ENCODE measurements around the gene PGM2.

Gene PGM2

DNA sequence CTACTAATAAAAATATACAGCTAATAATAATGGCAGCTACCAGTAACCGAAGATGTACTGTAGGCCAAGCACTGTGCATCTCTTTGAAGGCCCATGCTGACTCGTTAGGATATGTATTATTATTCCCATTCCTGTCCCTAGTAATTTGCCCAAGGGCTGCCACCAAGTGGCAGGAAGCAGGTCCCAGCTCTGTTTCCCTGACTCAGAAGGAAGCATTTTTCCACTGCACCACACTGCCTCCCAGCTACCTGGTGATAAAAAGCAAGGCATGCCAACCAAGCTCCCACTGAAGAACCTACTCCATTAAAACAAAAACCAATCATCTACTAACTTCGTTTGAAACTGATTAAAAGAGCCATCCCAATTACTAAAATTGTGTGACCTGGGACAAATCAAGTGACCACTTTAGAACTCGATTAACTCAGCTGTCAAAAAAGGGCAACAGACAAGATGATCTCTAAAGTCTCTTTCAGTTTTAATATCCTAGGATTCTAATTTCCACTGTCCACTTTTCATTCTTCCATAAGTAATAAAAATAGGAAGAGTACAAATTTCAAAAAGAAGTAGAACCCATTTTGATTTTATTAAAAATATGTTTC lies 24.3 kb upstream of the PGM2 start:
- DNase-seq (ENCODE audit: low read depth) = peak; percentile 58
- no peak overlapping the region for H3K4me3 ChIP-seq (replicated peaks; ENCODE audit: low read depth, low read length)
- TF ChIP-seq, protein P1, sequence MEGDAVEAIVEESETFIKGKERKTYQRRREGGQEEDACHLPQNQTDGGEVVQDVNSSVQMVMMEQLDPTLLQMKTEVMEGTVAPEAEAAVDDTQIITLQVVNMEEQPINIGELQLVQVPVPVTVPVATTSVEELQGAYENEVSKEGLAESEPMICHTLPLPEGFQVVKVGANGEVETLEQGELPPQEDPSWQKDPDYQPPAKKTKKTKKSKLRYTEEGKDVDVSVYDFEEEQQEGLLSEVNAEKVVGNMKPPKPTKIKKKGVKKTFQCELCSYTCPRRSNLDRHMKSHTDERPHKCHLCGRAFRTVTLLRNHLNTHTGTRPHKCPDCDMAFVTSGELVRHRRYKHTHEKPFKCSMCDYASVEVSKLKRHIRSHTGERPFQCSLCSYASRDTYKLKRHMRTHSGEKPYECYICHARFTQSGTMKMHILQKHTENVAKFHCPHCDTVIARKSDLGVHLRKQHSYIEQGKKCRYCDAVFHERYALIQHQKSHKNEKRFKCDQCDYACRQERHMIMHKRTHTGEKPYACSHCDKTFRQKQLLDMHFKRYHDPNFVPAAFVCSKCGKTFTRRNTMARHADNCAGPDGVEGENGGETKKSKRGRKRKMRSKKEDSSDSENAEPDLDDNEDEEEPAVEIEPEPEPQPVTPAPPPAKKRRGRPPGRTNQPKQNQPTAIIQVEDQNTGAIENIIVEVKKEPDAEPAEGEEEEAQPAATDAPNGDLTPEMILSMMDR (IDR thresholded peaks at IDR 0.05; ENCODE audit: low read length, missing control alignments) = peak; percentile 53

DNA sequence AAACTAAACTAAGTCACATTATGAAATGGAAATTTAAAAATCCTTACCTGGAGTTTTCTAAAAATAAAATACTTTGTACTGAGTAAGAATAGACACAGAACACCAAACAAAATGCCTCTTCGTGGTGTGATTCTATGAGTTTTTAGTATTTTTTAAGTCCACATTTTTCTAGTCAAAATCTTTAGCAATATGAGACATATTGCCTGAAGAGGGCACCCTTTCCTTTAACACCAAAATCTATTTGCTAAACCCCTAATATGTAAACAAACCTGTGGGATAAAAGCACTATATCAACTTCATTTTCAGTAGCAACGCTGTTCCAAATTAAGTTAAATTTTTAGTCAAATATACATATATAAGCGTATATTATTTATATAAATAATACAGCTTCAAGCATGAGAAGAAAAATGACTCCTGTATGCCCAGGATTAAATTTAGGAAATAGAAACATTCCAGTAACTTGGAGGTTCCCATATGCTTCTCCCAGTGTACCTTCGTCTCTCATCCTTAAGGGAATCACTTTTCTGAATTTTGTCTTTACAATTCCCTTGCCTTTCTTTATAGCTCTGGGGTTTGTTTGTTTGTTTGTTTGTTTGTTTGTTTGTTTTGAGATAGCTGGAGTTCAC lies 23.0 kb upstream of the PGM2 start:
- H3K4me3 ChIP-seq (replicated peaks; ENCODE audit: low read depth, low read length) = no peak overlapping the region
- peak; percentile 85 for DNase-seq (ENCODE audit: low read depth)
- TF ChIP-seq, protein P1 (IDR thresholded peaks at IDR 0.05; ENCODE audit: low read length, missing control alignments) = peak; percentile 49

DNA sequence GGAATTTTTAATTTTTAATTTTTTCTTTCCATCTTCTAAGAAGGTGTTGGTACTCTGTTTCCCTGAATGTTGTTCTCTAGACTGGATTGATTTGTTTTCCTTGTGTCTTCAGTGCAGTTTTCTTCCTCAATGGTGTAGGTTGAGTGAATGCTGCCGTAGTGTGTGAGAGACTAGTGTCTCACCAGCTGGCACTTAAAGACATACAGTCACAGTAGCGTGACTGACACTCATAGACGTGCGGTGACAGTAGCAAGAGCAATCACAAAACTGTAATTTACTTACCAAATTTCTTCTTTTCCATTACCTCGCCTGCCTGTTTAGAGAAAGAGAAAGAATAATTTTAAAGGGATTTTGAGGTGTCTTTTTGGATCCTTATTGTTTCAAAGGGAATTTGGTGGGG lies 21.4 kb upstream of the PGM2 start:
- TF ChIP-seq, protein P1 (IDR thresholded peaks at IDR 0.05; ENCODE audit: low read length, missing control alignments) = no peak
- no peak for DNase-seq (ENCODE audit: low read depth)
- H3K4me3 ChIP-seq (replicated peaks; ENCODE audit: low read depth, low read length) = no peak overlapping the region

DNA sequence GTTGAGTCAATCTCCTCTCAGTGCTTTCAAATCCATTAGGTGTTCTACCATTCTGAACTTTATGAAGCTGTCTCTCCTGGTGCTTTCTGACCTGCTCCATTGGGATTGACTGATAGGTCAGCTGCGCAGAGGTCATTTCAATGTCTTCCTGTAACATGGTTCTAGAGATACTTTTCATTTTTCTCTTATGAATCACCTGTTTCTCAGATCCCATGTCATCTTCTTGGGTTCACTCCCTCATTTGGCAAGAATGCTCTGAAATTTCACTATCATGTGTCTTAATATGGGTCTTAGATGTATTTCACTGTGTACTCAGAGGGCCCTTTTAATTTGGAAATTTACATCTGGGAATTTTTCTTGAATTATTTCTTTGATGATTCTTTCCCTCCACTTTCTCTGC lies 13.8 kb upstream of the PGM2 start:
- no peak overlapping the region for H3K4me3 ChIP-seq (replicated peaks; ENCODE audit: low read depth, low read length)
- TF ChIP-seq, protein P1 (IDR thresholded peaks at IDR 0.05; ENCODE audit: low read length, missing control alignments) = no peak
- DNase-seq (ENCODE audit: low read depth) = peak; percentile 79

DNA sequence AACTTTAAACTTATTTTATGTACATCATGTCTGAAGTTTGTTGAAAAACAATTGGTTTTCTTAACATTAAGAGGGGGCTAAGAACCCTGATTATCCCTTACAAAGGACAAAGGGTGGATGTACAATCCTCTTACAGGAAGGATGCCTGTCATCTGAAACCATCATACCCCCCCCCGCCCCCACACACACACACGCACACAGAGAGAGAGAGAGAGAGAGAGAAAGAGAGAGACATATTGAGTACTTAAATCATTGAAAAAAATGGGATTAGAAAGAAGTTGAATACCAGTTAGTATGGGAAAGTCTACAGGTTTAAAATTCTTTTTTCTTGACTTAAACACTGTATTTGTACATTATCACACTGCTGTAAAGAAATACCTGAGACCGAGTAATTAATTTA lies 10.9 kb upstream of the PGM2 start:
- TF ChIP-seq, protein P1 (IDR thresholded peaks at IDR 0.05; ENCODE audit: low read length, missing control alignments) = no peak
- no peak for DNase-seq (ENCODE audit: low read depth)
- no peak overlapping the region for H3K4me3 ChIP-seq (replicated peaks; ENCODE audit: low read depth, low read length)

DNA sequence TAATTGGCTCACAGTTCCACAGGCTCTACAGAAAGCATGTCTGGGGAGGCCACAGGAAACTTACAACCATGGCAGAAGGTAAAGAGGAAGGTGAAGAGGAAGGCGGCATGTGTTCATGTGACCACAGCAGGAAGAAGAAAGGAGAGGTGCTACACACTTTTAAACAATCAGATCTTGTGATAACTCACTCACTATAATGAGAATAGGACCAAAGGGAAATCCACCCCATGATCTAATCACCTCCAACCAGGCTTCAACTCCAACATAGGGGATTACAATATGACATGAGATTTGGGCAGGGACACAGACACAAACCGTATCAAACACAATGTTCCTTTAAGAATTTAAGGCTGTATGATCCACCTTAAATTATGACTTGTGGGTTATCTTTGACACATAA lies 10.5 kb upstream of the PGM2 start:
- DNase-seq (ENCODE audit: low read depth) = no peak
- no peak overlapping the region for H3K4me3 ChIP-seq (replicated peaks; ENCODE audit: low read depth, low read length)
- TF ChIP-seq, protein P1 (IDR thresholded peaks at IDR 0.05; ENCODE audit: low read length, missing control alignments) = no peak

DNA sequence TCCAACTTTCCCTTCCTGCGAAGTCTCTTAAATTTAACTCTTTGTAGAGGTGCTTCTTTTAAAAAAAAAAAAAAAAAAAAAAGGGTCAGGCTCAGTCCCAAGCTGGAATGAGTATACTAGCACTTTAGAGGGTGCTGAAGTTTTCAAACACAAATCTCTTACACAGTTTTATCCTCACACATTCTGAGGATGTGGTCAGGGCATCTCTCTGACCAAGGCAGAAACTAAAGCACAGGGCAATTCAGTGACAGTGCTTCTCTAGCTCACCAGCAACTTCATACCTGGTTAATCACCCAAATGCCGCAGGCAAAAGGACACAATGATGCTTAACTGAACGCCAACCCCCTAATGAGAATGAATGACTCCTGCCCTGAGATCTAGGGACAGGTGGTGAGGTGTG lies 9.8 kb upstream of the PGM2 start:
- no peak for DNase-seq (ENCODE audit: low read depth)
- H3K4me3 ChIP-seq (replicated peaks; ENCODE audit: low read depth, low read length) = no peak overlapping the region
- TF ChIP-seq, protein P1 (IDR thresholded peaks at IDR 0.05; ENCODE audit: low read length, missing control alignments) = no peak
